SK-N-SH (cell line): ENCODE results near the gene CSNK1A1L. TPM values are rescaled to one million over a fixed set of nuclear protein-coding genes. Genes with fewer than 3 reads are reported as not detected.

ENCODE experiments used
- CTCF ChIA-PET: fragments of 300-600, 350-600 bp; formaldehyde crosslinking; extraction: SDS; loops from one replicate; lab custom pipeline; 2021; lab: Yijun Ruan, JAX
- POLR2A ChIA-PET: fragments of 350-600 bp; sonication (Branson Sonifier 250); formaldehyde crosslinking; extraction: SDS; loops from one replicate; lab custom pipeline; 2020; ENCODE audit warnings: antibody characterized with exemption, inconsistent platforms; lab: Yijun Ruan, JAX
- DNase-seq: peaks from one replicate; pipeline ENCODE4 v3.0.0; 2012
- H2AFZ ChIP-seq: fragments of 200-600 bp; sonication (generic); 2 replicates; pipeline ENCODE4 v1.8.1; 2016; ENCODE audit warnings: antibody characterized with exemption, mild to moderate bottlenecking, low read depth
- H3F3A ChIP-seq: fragments of 200-600 bp; sonication (generic); replicated peaks from 2 replicates; pipeline ENCODE3; 2016; ENCODE audit warnings: antibody characterized with exemption, mild to moderate bottlenecking; ENCODE audit not compliant: insufficient read depth
- H3K27ac ChIP-seq, 2 experiments: fragments of 200-500 bp in 1 of 2; fragments of 200-600 bp in 1 of 2; sonication (Bioruptor generic) in 1 of 2; sonication (generic), shearing (Covaris generic) in 1 of 2; 2 replicates each; pipeline versions ENCODE4 v1.5.1 to v1.6.1; 2014 to 2016; ENCODE audit warnings: low read depth in 2 of 2, inconsistent platforms in 1 of 2, low read length in 1 of 2, mild to moderate bottlenecking in 1 of 2, mixed read lengths in 1 of 2
- H3K27me3 ChIP-seq: fragments of 200-600 bp; sonication (generic), shearing (Covaris generic); 2 replicates; pipeline ENCODE4 v1.6.1; 2016; ENCODE audit warnings: mixed run types; ENCODE audit not compliant: insufficient read depth
- H3K36me3 ChIP-seq, 2 experiments: fragments of 200-500 bp in 1 of 2; fragments of 200-600 bp in 1 of 2; sonication (Bioruptor generic) in 1 of 2; sonication (generic) in 1 of 2; replicated peaks in 1 of 2; 2 replicates each; pipeline versions ENCODE3 to v1.5.1; 2014 to 2016; ENCODE audit warnings: low read length in 1 of 2, mild to moderate bottlenecking in 1 of 2; ENCODE audit not compliant: insufficient read depth in 2 of 2, control insufficient read depth in 1 of 2
- H3K4me1 ChIP-seq, 2 experiments: fragments of 200-500 bp in 1 of 2; fragments of 200-600 bp in 1 of 2; sonication (Bioruptor generic) in 1 of 2; sonication (generic), shearing (Covaris generic) in 1 of 2; 2 replicates each; pipeline versions ENCODE4 v1.5.1 to v1.6.1; 2014 to 2016; ENCODE audit warnings: low read depth in 1 of 2, low read length in 1 of 2, mixed run types in 1 of 2; ENCODE audit not compliant: insufficient read depth in 2 of 2, control insufficient read depth in 1 of 2
- H3K4me2 ChIP-seq: fragments of 200-600 bp; sonication (generic), shearing (Covaris generic); 2 replicates; pipeline ENCODE4 v1.6.1; 2017; ENCODE audit warnings: mixed run types
- H3K4me3 ChIP-seq, 2 experiments: fragments of 200-500 bp in 1 of 2; fragments of 200-600 bp in 1 of 2; sonication (Bioruptor generic) in 1 of 2; sonication (generic), shearing (Covaris generic) in 1 of 2; 2 replicates each; pipeline versions ENCODE4 v1.5.1 to v1.8.1; 2014 to 2016; ENCODE audit warnings: low read depth in 2 of 2, inconsistent platforms in 1 of 2, low read length in 1 of 2, mild to moderate bottlenecking in 1 of 2, mixed read lengths in 1 of 2, moderate library complexity in 1 of 2
- H3K79me2 ChIP-seq: fragments of 200-600 bp; sonication (generic); 2 replicates; pipeline ENCODE4 v1.8.1; 2017; ENCODE audit warnings: mild to moderate bottlenecking; ENCODE audit not compliant: insufficient read depth
- H3K9ac ChIP-seq: fragments of 200-600 bp; sonication (generic); 2 replicates; pipeline ENCODE4 v1.6.1; 2017; ENCODE audit warnings: mixed run types
- H3K9me2 ChIP-seq: fragments of 200-600 bp; sonication (generic); 2 replicates; pipeline ENCODE4 v1.6.1; 2017; ENCODE audit warnings: mixed run types
- H3K9me3 ChIP-seq: fragments of 200-600 bp; sonication (generic); 2 replicates; pipeline ENCODE4 v1.6.1; 2017; ENCODE audit warnings: mixed run types, mild to moderate bottlenecking, moderate library complexity
- H4K20me1 ChIP-seq: fragments of 200-600 bp; sonication (generic); 2 replicates; pipeline ENCODE4 v1.6.1; 2017; ENCODE audit warnings: mild to moderate bottlenecking, mixed run types; ENCODE audit not compliant: insufficient read depth
- CHD2 ChIP-seq: fragments of 150-350 bp; IDR thresholded peaks from 2 replicates; pipeline ENCODE4 v1.6.1; 2018; ENCODE audit warnings: low read length; ENCODE audit not compliant: partially characterized antibody
- EP300 ChIP-seq, 2 experiments: IDR thresholded peaks; 2 replicates each; pipeline versions ENCODE4 v1.4.0 to v1.6.1; 2012; ENCODE audit warnings: borderline replicate concordance in 1 of 2, low read depth in 1 of 2, low read length in 1 of 2
- FOXM1 ChIP-seq: IDR thresholded peaks from 2 replicates; pipeline ENCODE4 v1.4.0; 2012; ENCODE audit warnings: low read depth, mild to moderate bottlenecking
- GABPA ChIP-seq: IDR thresholded peaks from 2 replicates; pipeline ENCODE4 v1.4.0; 2012; ENCODE audit warnings: low read depth, mild to moderate bottlenecking
- JUND ChIP-seq: IDR thresholded peaks from 2 replicates; pipeline ENCODE4 v1.4.0; 2012
- MEF2A ChIP-seq: IDR thresholded peaks from 2 replicates; pipeline ENCODE4 v1.4.0; 2012; ENCODE audit warnings: low read depth, borderline replicate concordance
- RFX5 ChIP-seq: IDR thresholded peaks from 2 replicates; pipeline ENCODE4 v1.6.1; 2012; ENCODE audit warnings: mild to moderate bottlenecking, improper control_type of control experiment, low read length
- RXRA ChIP-seq: IDR thresholded peaks from 2 replicates; pipeline ENCODE4 v1.4.0; 2012; ENCODE audit warnings: low read depth, mild to moderate bottlenecking, borderline replicate concordance
- TAF1 ChIP-seq: IDR thresholded peaks from 2 replicates; pipeline ENCODE4 v1.6.1; 2012; ENCODE audit warnings: low read depth, mild to moderate bottlenecking, low read length, moderate library complexity, borderline replicate concordance
- TCF12 ChIP-seq: IDR thresholded peaks from 2 replicates; pipeline ENCODE4 v1.4.0; 2012
- TEAD4 ChIP-seq: IDR thresholded peaks from 2 replicates; pipeline ENCODE4 v1.4.0; 2012; ENCODE audit warnings: mild to moderate bottlenecking, borderline replicate concordance; ENCODE audit not compliant: insufficient read depth
- WGBS: methylation state at CpG from one replicate; pipeline ENCODE4 v1.1.6; 2017; ENCODE audit warnings: low lambda C conversion rate; 5-methylcytosine and 5-hydroxymethylcytosine counted together
- polyA plus RNA-seq, 3 experiments: library from polyadenylated mRNA; depleted of rRNA; stranded (reverse); fragments of >200 nt; gene quantifications; 2 replicates each; pipeline ENCODE4 v1.2.3, GENCODE V29; 2012
- TF ChIP-seq, protein P1 (sequence below): fragments of 150-350 bp; IDR thresholded peaks from 2 replicates; pipeline ENCODE4 v1.6.1; 2016; ENCODE audit warnings: mild to moderate bottlenecking, low read depth, low read length
- TF ChIP-seq, protein P2 (sequence below): fragments of 150-350 bp; IDR thresholded peaks from 2 replicates; pipeline ENCODE4 v1.6.1; 2017; ENCODE audit warnings: antibody characterized with exemption, low read length, low read depth, borderline replicate concordance
- TF ChIP-seq, protein P3 (sequence below): IDR thresholded peaks from 2 replicates; pipeline ENCODE4 v1.4.0; 2012; ENCODE audit warnings: low read depth, borderline replicate concordance
- TF ChIP-seq, protein P4 (sequence below): fragments of 200-600 bp; sonication (generic); IDR thresholded peaks from 2 replicates; pipeline ENCODE4 v1.6.1; 2017; ENCODE audit warnings: antibody characterized with exemption, mild to moderate bottlenecking, moderate library complexity

The CSNK1A1L gene
- polyA plus RNA-seq, 1 of the 3 experiments (the other 2 are of a cell fraction), result not detected

DNA sequence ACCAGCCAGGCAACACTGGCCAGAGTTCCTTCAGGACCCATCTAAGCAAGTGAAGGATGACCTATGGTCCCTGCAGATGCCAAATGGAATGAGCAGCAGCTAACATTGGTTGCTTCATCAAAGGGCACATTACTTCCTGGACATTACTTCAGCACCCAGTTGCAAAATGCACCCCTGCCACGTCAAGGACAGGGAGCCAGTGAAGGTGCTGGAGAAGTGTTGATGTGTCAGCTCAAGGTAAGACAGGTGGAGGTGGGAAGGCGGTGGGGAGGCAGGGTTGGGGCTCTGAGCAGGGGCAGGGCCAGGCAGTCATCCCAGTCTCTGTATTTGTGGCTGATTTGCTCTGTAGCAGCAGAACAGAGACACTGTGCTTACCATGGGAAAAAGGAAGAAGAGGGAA is 14.6 kb downstream of the CSNK1A1L start (continued):
- TF ChIP-seq, protein P1, sequence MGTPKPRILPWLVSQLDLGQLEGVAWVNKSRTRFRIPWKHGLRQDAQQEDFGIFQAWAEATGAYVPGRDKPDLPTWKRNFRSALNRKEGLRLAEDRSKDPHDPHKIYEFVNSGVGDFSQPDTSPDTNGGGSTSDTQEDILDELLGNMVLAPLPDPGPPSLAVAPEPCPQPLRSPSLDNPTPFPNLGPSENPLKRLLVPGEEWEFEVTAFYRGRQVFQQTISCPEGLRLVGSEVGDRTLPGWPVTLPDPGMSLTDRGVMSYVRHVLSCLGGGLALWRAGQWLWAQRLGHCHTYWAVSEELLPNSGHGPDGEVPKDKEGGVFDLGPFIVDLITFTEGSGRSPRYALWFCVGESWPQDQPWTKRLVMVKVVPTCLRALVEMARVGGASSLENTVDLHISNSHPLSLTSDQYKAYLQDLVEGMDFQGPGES, result no peak
- TF ChIP-seq CHD2, result no peak
- no peak for TF ChIP-seq JUND
- TF ChIP-seq, protein P2, sequence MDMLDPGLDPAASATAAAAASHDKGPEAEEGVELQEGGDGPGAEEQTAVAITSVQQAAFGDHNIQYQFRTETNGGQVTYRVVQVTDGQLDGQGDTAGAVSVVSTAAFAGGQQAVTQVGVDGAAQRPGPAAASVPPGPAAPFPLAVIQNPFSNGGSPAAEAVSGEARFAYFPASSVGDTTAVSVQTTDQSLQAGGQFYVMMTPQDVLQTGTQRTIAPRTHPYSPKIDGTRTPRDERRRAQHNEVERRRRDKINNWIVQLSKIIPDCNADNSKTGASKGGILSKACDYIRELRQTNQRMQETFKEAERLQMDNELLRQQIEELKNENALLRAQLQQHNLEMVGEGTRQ, result no peak
- TF ChIP-seq EP300 (IDR thresholded peaks at IDR 0.05; ENCODE audit: borderline replicate concordance in 1 of 2, low read depth in 1 of 2, low read length in 1 of 2), result no peak
- TF ChIP-seq, all 33 proteins: peak for 0

DNA sequence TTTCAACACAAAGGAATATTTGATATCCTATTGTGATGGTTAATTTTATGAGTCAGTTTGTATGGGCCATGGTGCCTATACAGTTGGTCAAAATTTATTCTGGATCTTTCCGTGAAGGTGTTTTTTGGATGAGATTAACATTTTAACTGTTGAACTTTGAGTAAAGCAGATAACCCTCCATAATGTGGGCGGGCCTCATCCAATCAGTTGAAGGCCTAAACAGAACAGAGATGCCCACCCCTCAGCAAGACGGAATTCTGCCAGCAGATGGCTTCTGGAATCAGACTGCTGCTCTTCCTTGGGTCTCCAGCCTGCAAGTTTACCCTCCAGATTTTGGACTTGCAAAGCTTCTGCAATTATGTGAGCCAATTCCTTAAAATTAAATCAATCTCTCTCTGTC is 16.0 kb downstream of the CSNK1A1L start:
- Histone ChIP-seq H3K9ac (no peak overlapping the region), H3K79me2 (no peaks in the 10 kb centered on the region), H3K4me2 (no peak overlapping the region), H3K36me3 (no peaks in the 10 kb centered on the region), H3K9me2 (no peaks in the 10 kb centered on the region), H4K20me1 (no peaks in the 10 kb centered on the region), H2AFZ (no peak overlapping the region), H3K27me3 (no peaks in the 10 kb centered on the region), H3F3A (no peaks in the 10 kb centered on the region), H3K4me1 (no peaks in the 10 kb centered on the region; a peak in 1 of 4 replicates), H3K4me3 (no peak overlapping the region), H3K27ac (no peak overlapping the region), H3K9me3 (no peaks in the 10 kb centered on the region)
- no peak for TF ChIP-seq TEAD4
- TF ChIP-seq GABPA, result no peak
- no peak for TF ChIP-seq MEF2A
- TF ChIP-seq TCF12, result no peak
- no peak for TF ChIP-seq TAF1
- no peak for TF ChIP-seq RXRA
- TF ChIP-seq, protein P3, sequence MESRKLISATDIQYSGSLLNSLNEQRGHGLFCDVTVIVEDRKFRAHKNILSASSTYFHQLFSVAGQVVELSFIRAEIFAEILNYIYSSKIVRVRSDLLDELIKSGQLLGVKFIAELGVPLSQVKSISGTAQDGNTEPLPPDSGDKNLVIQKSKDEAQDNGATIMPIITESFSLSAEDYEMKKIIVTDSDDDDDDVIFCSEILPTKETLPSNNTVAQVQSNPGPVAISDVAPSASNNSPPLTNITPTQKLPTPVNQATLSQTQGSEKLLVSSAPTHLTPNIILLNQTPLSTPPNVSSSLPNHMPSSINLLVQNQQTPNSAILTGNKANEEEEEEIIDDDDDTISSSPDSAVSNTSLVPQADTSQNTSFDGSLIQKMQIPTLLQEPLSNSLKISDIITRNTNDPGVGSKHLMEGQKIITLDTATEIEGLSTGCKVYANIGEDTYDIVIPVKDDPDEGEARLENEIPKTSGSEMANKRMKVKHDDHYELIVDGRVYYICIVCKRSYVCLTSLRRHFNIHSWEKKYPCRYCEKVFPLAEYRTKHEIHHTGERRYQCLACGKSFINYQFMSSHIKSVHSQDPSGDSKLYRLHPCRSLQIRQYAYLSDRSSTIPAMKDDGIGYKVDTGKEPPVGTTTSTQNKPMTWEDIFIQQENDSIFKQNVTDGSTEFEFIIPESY, result no peak
- TF ChIP-seq, protein P1, result no peak
- TF ChIP-seq, protein P4, sequence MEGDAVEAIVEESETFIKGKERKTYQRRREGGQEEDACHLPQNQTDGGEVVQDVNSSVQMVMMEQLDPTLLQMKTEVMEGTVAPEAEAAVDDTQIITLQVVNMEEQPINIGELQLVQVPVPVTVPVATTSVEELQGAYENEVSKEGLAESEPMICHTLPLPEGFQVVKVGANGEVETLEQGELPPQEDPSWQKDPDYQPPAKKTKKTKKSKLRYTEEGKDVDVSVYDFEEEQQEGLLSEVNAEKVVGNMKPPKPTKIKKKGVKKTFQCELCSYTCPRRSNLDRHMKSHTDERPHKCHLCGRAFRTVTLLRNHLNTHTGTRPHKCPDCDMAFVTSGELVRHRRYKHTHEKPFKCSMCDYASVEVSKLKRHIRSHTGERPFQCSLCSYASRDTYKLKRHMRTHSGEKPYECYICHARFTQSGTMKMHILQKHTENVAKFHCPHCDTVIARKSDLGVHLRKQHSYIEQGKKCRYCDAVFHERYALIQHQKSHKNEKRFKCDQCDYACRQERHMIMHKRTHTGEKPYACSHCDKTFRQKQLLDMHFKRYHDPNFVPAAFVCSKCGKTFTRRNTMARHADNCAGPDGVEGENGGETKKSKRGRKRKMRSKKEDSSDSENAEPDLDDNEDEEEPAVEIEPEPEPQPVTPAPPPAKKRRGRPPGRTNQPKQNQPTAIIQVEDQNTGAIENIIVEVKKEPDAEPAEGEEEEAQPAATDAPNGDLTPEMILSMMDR, result no peak
- no peak for TF ChIP-seq RFX5
- no peak for TF ChIP-seq FOXM1
- CTCF ChIA-PET, result interaction anchor here (0.9 kb wide), 1 partner anchor 241 kb away, joined by 3 read pairs; no protein-coding TSS in a partner anchor
- POLR2A ChIA-PET, result no interaction called here
- no peak for DNase-seq
- WGBS, result 59% methylated on average over 3 of the region's 3 CpGs
